Measurements from ENCODE around the gene RABIF.
"Not testable (repeated sequence)": the region's sequence is repeated elsewhere in the genome, so short reads cannot be mapped to it uniquely, and the experiment has no call there.

RABIF gene

GRCh38 chr1:202926581-202927491, 37.9 kb upstream of the RABIF start, which contains the start of gene KLHL12:
TSS of gene KLHL12 (minus strand) at chr1:202927234. CDS start at chr1:202925162, 2,072 bp downstream.
- H3K4me3 ChIP-seq (ENCODE audit: low read depth, low read length): peak within 1 kb of the TSS; percentile 96
- peak; percentile 63 for TF ChIP-seq CTCF (IDR thresholded peaks at IDR 0.05; ENCODE audit: insufficient read depth, low read length, missing control alignments)
- CTCF ChIA-PET: interaction anchor here (0.8 to 1.6 kb wide), 5 partner anchors 11 to 68 kb away, joined by 3 to 7 read pairs (median 4); partner anchors contain the start of gene CYB5R1
- POLR2A ChIA-PET: interaction anchor here (1.2 kb wide), 1 partner anchor 80 kb away, joined by 4 read pairs; the partner anchor contains the start of gene TMEM183A
- peak; percentile 60 for DNase-seq (ENCODE audit: low read depth, low spot score)

GRCh38 chr1:202923533-202923932, 34.6 kb upstream of the RABIF start:
- POLR2A ChIA-PET: no interaction called here
- no peak for TF ChIP-seq CTCF (IDR thresholded peaks at IDR 0.05; ENCODE audit: insufficient read depth, low read length, missing control alignments)
- DNase-seq (ENCODE audit: low read depth, low spot score): no peak
- CTCF ChIA-PET: interaction anchor here (1.6 kb wide), 1 partner anchor 76 kb away, joined by 4 read pairs; no protein-coding TSS in a partner anchor
- H3K4me3 ChIP-seq (ENCODE audit: low read depth, low read length): no peak overlapping the region

GRCh38 chr1:202919615-202920014, 30.7 kb upstream of the RABIF start:
- TF ChIP-seq CTCF (IDR thresholded peaks at IDR 0.05; ENCODE audit: insufficient read depth, low read length, missing control alignments): no peak
- CTCF ChIA-PET: interaction anchor here (0.9 kb wide), 1 partner anchor 80 kb away, joined by 3 read pairs; no protein-coding TSS in a partner anchor
- DNase-seq (ENCODE audit: low read depth, low spot score): no peak
- POLR2A ChIA-PET: no interaction called here
- no peak overlapping the region for H3K4me3 ChIP-seq (ENCODE audit: low read depth, low read length)

GRCh38 chr1:202915146-202915545, 26.2 kb upstream of the RABIF start:
- no peak for TF ChIP-seq CTCF (IDR thresholded peaks at IDR 0.05; ENCODE audit: insufficient read depth, low read length, missing control alignments)
- no peak for DNase-seq (ENCODE audit: low read depth, low spot score)
- ChIA-PET POLR2A (no interaction called here), CTCF (interaction anchor here (1.3 kb wide), 1 partner anchor 12 kb away, joined by 4 read pairs; the partner anchor contains the start of gene KLHL12)
- no peak overlapping the region for H3K4me3 ChIP-seq (ENCODE audit: low read depth, low read length)

- H3K4me3 ChIP-seq (ENCODE audit: low read depth, low read length); CTCF ChIA-PET; DNase-seq (ENCODE audit: low read depth, low spot score); POLR2A ChIA-PET: not testable (repeated sequence)
These were observed 23.5 kb upstream of the RABIF start for GRCh38 chr1:202912476-202912875.

GRCh38 chr1:202909494-202909893, 20.5 kb upstream of the RABIF start:
- no peak for DNase-seq (ENCODE audit: low read depth, low spot score)
- H3K4me3 ChIP-seq (ENCODE audit: low read depth, low read length): no peak overlapping the region
- CTCF ChIA-PET: interaction anchor here (1.6 kb wide), 1 partner anchor 90 kb away, joined by 3 read pairs; no protein-coding TSS in a partner anchor
- TF ChIP-seq CTCF (IDR thresholded peaks at IDR 0.05; ENCODE audit: insufficient read depth, low read length, missing control alignments): no peak
- POLR2A ChIA-PET: no interaction called here
